CD4-positive, alpha-beta T cell (primary cell): Measurements from ENCODE around the gene AGAP1. TPM values are rescaled to one million over a fixed set of nuclear protein-coding genes. Genes with fewer than 3 reads are reported as not detected.

Experiments used
- ATAC-seq: fragments of 200-7000 bp; cut with Tn5 transposase; one replicate; pipeline ENCODE4 v1.10.0; 2022; ENCODE audit warnings: mild to moderate bottlenecking; ENCODE audit not compliant: poor library complexity
- CTCF ChIA-PET: fragments of 350-600 bp; sonication (Branson Sonifier 250); formaldehyde crosslinking; loops from one replicate; lab custom pipeline; 2021; ENCODE audit warnings: antibody characterized with exemption, inconsistent platforms; lab: Charles Lee
- POLR2A ChIA-PET: fragments of 350-600 bp; sonication (Branson Sonifier 250); formaldehyde crosslinking; loops from one replicate; lab custom pipeline; 2021; ENCODE audit warnings: antibody characterized with exemption, inconsistent platforms; lab: Charles Lee
- DNase-seq, 14 experiments: peaks; one replicate each; pipeline ENCODE4 v3.0.0-alpha.2; 2013 to 2020; ENCODE audit warnings: mixed read lengths in 2 of 14
- H3K27ac ChIP-seq, 2 donors: one replicate each; pipeline versions ENCODE4 v1.5.1 to v1.7.0; 2013; ENCODE audit warnings: low read length in 2 of 2, low read depth in 1 of 2, mild to moderate bottlenecking in 1 of 2
- H3K27me3 ChIP-seq, 2 experiments: 1 replicate in 1 of 2; 2 replicates in 1 of 2; pipeline versions ENCODE4 v1.6.1 to v1.7.0; 2013; ENCODE audit warnings: low read length in 2 of 2, control low read depth in 1 of 2, mild to moderate bottlenecking in 1 of 2, moderate library complexity in 1 of 2; ENCODE audit not compliant: insufficient read depth in 2 of 2, control insufficient read depth in 1 of 2
- H3K36me3 ChIP-seq: one replicate; pipeline ENCODE4 v1.6.1; 2013; ENCODE audit warnings: low read length, control low read depth; ENCODE audit not compliant: insufficient read depth
- H3K4me1 ChIP-seq: one replicate; pipeline ENCODE4 v1.6.1; 2013; ENCODE audit warnings: low read length, control low read depth; ENCODE audit not compliant: insufficient read depth
- H3K4me3 ChIP-seq: one replicate; pipeline ENCODE4 v1.5.1; 2013; ENCODE audit warnings: mild to moderate bottlenecking, low read length, moderate library complexity
- H3K9me3 ChIP-seq, 2 experiments: 1 replicate in 1 of 2; 2 replicates in 1 of 2; pipeline versions ENCODE4 v1.6.1 to v1.7.0; 2013; ENCODE audit warnings: low read length in 2 of 2, mild to moderate bottlenecking in 2 of 2, control low read depth in 1 of 2, moderate library complexity in 1 of 2; ENCODE audit not compliant: control insufficient read depth in 1 of 2, insufficient read depth in 1 of 2
- H3K27ac Mint-ChIP-seq: one replicate; pipeline ENCODE4 v1.8.0; 2020; ENCODE audit warnings: mixed read lengths
- H3K27me3 Mint-ChIP-seq: one replicate; pipeline ENCODE4 v1.8.0; 2021; ENCODE audit warnings: mixed read lengths
- H3K36me3 Mint-ChIP-seq: one replicate; pipeline ENCODE4 v1.8.0; 2021; ENCODE audit warnings: low read depth, mixed read lengths
- H3K4me1 Mint-ChIP-seq: one replicate; pipeline ENCODE4 v1.8.0; 2021; ENCODE audit warnings: low read depth, mixed read lengths
- H3K4me3 Mint-ChIP-seq: one replicate; pipeline ENCODE4 v1.8.0; 2020; ENCODE audit warnings: mild to moderate bottlenecking, mixed read lengths
- H3K9me3 Mint-ChIP-seq: one replicate; pipeline ENCODE4 v1.8.0; 2020; ENCODE audit warnings: mixed read lengths
- intact Hi-C, 2 experiments: fragments of 100-400 bp; cut with DNase I in 1 of 2; cut with micrococcal nuclease in 1 of 2; formaldehyde crosslinking; loops; one replicate each; pipeline versions ENCODE4 v1.15.1 to v1.9.0; 2023 to 2025; cut with DNase I, micrococcal nuclease
- total RNA-seq, 174 experiments: library from RNA in 2 of 174; stranded (reverse) in 2 of 174; gene quantifications; one replicate each; pipeline ENCODE4 v1.2.3 and lab custom pipeline; 2021 to 2026
- TF ChIP-seq, protein P1 (sequence below): fragments of 200-600 bp; IDR thresholded peaks from one replicate; pipeline ENCODE4 v1.8.0; 2022; ENCODE audit warnings: antibody characterized with exemption, mild to moderate bottlenecking

Gene AGAP1
- total RNA-seq, 2 experiments from 2014 or later: 2.6 to 3.1 TPM

GRCh38 chr2:235734688-235735231 is 240.9 kb downstream of the AGAP1 start:
- Mint-ChIP-seq H3K4me3 (no peak overlapping the region), H3K27ac (no peak overlapping the region), H3K36me3 (no peaks in the 10 kb centered on the region), H3K4me1 (no peaks in the 10 kb centered on the region), H3K27me3 (peaks cover 16% of the 10 kb centered on the region), H3K9me3 (no peaks in the 10 kb centered on the region)
- Histone ChIP-seq H3K36me3 (no peaks in the 10 kb centered on the region), H3K4me3 (no peak overlapping the region), H3K9me3 (no peaks in the 10 kb centered on the region), H3K27ac (no peak overlapping the region), H3K27me3 (no peaks in the 10 kb centered on the region), H3K4me1 (no peaks in the 10 kb centered on the region)
- CTCF ChIA-PET: no interaction called here
- no peak for DNase-seq
- POLR2A ChIA-PET: no interaction called here
- intact Hi-C loops: no loop called here
- no peak for ATAC-seq
- TF ChIP-seq, protein P1, sequence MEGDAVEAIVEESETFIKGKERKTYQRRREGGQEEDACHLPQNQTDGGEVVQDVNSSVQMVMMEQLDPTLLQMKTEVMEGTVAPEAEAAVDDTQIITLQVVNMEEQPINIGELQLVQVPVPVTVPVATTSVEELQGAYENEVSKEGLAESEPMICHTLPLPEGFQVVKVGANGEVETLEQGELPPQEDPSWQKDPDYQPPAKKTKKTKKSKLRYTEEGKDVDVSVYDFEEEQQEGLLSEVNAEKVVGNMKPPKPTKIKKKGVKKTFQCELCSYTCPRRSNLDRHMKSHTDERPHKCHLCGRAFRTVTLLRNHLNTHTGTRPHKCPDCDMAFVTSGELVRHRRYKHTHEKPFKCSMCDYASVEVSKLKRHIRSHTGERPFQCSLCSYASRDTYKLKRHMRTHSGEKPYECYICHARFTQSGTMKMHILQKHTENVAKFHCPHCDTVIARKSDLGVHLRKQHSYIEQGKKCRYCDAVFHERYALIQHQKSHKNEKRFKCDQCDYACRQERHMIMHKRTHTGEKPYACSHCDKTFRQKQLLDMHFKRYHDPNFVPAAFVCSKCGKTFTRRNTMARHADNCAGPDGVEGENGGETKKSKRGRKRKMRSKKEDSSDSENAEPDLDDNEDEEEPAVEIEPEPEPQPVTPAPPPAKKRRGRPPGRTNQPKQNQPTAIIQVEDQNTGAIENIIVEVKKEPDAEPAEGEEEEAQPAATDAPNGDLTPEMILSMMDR: no peak

GRCh38 chr2:235737396-235737795 is 243.6 kb downstream of the AGAP1 start:
- H3K4me3 Mint-ChIP-seq: no peak overlapping the region
- no peak overlapping the region for H3K27ac ChIP-seq
- no peaks in the 10 kb centered on the region for H3K36me3 Mint-ChIP-seq
- POLR2A ChIA-PET: no interaction called here
- no peak overlapping the region for H3K27ac Mint-ChIP-seq
- H3K4me1 ChIP-seq: no peaks in the 10 kb centered on the region
- H3K27me3 Mint-ChIP-seq: peaks cover 10% of the 10 kb centered on the region
- H3K4me3 ChIP-seq: no peak overlapping the region
- ATAC-seq (no peak), DNase-seq (no peak)
- TF ChIP-seq, protein P1: no peak
- no peaks in the 10 kb centered on the region for H3K27me3 ChIP-seq
- H3K9me3 ChIP-seq: no peaks in the 10 kb centered on the region
- no peaks in the 10 kb centered on the region for H3K9me3 Mint-ChIP-seq
- CTCF ChIA-PET: no interaction called here
- no peaks in the 10 kb centered on the region for H3K36me3 ChIP-seq
- no peaks in the 10 kb centered on the region for H3K4me1 Mint-ChIP-seq
- intact Hi-C loops: no loop called here

- Histone ChIP-seq H3K27ac (no peak overlapping the region), H3K27me3 (no peaks in the 10 kb centered on the region), H3K4me1 (no peaks in the 10 kb centered on the region), H3K36me3 (no peaks in the 10 kb centered on the region), H3K4me3 (no peak overlapping the region), H3K9me3 (no peaks in the 10 kb centered on the region)
- H3K27ac Mint-ChIP-seq: no peak overlapping the region
- intact Hi-C loops: no loop called here
- peaks cover 9% of the 10 kb centered on the region for H3K27me3 Mint-ChIP-seq
- ATAC-seq (no peak), DNase-seq (no peak)
- ChIA-PET POLR2A (no interaction called here), CTCF (no interaction called here)
- no peaks in the 10 kb centered on the region for H3K9me3 Mint-ChIP-seq
- no peaks in the 10 kb centered on the region for H3K4me1 Mint-ChIP-seq
- TF ChIP-seq, protein P1: no peak
- no peak overlapping the region for H3K4me3 Mint-ChIP-seq
- no peaks in the 10 kb centered on the region for H3K36me3 Mint-ChIP-seq
Observed at GRCh38 chr2:235737840-235738239, 244.0 kb downstream of the AGAP1 start.
